Measurements from ENCODE around the gene CCT6A.
"Not testable (repeated sequence)": the region's sequence is repeated elsewhere in the genome, so short reads cannot be mapped to it uniquely, and the experiment has no call there.

Gene CCT6A, protein sequence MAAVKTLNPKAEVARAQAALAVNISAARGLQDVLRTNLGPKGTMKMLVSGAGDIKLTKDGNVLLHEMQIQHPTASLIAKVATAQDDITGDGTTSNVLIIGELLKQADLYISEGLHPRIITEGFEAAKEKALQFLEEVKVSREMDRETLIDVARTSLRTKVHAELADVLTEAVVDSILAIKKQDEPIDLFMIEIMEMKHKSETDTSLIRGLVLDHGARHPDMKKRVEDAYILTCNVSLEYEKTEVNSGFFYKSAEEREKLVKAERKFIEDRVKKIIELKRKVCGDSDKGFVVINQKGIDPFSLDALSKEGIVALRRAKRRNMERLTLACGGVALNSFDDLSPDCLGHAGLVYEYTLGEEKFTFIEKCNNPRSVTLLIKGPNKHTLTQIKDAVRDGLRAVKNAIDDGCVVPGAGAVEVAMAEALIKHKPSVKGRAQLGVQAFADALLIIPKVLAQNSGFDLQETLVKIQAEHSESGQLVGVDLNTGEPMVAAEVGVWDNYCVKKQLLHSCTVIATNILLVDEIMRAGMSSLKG

DNA sequence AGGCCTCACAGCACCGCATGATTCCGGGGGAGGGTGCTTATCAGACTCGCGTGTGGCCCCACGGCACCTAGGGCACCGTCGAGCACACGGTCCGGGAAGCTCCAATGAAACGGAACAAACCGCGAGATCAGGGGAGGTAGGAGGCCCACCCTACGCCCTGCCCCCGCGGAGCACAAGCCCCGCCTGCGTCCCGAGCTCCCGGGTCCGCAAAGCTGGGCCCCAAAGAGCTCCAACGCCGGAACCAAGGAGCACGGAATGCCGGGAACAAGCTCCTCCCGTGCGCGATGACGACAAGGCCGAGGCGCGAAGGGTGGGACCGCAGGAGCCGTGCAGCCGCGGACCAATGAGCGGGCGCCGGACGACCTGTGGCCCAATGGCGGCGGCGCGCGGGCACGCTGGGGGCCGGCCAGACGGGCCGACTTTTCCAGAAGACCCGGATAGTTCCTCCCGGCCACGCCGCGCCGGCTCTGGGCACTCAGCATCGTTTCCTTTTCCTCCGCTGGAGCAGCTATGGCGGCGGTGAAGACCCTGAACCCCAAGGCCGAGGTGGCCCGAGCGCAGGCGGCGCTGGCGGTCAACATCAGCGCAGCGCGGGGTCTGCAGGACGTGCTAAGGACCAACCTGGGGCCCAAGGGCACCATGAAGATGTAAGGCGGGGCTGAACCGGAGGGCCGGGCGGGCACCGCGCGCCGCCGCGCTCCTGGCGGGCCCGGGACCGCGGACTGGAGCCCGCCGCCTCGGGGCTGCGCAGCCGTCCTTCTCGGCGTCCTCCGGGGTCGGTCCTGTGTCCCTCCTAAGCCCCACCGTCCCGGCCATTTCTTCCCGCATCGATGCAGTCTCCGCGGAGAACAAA is at the start of gene CCT6A, which contains the start of gene PSPH:
TSS of gene CCT6A (plus strand) at position 427 of the 853 bp plus-strand sequence. CDS start at position 511, 84 bp downstream.
TSS of gene PSPH (minus strand) at position 106 of the 853 bp plus-strand sequence. CDS start 30,232 bp downstream, outside the sequence.
- peak; percentile 88 to 92 (median 91) for DNase-seq (ENCODE audit: low read depth in 3 of 3)

DNA sequence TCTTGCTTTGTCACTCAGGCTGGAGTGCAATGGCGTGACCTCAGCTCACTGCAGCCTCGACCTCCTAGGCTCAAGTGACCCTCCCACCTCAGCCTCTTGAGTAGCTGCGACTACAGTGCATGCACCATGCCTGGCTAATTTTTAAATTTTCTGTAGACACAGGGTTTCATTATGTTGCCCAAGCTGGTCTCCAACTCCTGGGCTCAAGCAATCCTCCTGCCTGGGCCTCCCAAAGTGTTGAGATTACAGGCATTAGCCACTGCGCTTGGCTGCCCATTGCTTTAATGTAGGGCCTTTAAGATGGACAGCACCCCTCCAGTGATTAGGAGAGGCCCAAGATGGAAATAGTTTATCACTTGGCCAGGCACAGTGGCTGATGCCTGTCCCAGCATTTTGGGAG is 47.8 kb upstream of the CCT6A start:
- no peak for DNase-seq (ENCODE audit: low read depth in 3 of 3)

DNA sequence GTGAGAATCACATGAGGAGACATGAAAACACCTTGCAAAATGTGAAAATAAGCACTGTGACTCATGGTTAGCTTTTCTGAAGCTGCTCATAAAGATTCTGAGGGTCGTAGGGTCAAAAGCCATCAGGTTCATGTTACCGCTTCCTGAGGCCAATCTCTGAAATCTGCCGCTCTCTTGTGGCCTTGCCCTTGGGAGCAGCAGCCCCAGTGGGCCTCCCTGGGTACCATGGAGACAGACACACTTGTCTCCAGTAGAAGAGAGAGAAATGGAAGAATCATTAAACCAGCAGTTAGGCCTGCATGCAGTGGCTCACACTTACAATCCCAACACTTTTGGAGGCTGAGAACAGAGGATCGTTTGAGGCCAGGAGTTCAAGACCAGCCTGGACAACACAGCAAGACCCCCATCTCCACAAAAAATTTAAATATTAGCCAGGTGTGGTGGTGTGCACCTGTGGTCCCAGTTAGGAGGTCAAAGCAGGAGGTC is 44.4 kb upstream of the CCT6A start:
- DNase-seq (ENCODE audit: low read depth in 3 of 3) = no peak

DNA sequence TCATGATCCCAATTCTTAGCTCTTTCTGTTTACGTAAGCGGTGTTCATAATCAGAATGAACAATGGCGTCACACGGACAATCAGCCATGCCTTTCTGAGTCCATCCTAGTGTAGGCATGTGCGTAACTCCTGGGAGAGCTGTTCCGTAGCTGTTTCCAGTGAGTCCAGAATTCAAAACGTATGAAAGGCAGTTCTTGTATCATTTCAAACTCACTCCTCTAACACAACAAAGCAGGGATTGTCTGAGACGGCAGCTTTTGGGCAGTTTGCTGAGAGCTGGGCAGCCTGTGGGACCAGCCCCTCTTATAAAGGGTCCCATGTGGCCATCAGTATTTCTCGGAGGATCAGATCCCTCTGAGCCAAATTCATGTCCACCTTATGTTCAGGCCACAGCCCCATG is 43.7 kb upstream of the CCT6A start:
- no peak for DNase-seq (ENCODE audit: low read depth in 3 of 3)

DNA sequence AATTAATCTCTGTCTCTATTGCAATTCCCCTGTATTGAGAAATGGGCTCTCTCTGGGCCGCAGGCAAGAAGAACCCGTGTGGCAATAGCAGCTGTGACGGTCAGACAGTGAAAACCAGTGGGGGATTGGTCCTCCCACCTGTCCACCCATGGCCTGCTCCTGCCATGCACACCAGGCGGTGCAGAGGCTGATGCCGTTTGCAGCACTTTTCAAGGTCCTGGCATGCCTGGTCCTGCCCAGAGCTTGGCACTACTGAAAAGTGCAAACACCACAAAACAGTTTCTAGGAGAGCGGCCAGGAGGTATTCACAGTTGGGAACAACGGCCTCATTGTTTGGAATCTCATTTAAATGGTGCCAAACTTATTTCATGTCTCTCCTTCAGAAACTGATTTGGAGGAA is 41.9 kb upstream of the CCT6A start:
- no peak for DNase-seq (ENCODE audit: low read depth in 3 of 3)

DNA sequence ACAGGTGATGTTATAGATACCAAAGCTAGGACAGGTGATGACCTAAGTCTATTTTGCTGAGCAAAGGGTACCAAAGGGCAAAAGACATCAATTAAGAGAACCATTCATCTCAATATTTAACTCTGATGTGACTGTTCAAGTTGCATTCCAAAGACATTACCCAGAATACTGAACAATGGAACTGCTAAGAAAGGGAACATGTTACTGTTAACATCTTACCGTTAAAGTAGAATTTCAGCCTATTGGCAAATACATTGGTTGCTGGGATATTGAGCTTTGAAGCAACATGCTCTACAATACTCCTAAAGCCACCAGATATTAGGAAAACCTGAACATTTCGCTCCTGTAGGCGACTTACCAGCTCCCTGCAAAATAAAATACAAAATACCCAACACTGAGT is 34.5 kb upstream of the CCT6A start:
- not testable (repeated sequence) for DNase-seq (ENCODE audit: low read depth in 3 of 3)

DNA sequence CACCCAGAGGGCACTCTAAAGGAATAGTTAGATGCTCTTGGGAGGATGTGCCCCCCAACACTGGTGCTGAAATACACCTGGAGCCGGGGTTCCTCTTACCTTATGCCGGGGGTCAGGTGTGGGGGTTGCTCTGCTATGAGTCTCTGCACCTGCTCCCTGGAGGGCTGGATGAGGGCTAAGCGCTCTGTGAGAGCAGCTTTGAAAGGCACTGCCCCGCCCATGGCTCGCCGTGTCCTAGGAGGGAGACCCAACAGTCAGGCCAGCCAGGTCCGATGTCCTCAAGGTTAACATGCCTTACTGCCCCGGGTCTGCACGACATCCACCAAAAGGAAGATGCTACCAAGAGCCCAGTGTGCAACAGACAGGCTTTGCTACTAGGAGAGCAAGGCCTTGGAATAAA is 32.1 kb upstream of the CCT6A start:
- DNase-seq (ENCODE audit: low read depth in 3 of 3) = no peak

DNA sequence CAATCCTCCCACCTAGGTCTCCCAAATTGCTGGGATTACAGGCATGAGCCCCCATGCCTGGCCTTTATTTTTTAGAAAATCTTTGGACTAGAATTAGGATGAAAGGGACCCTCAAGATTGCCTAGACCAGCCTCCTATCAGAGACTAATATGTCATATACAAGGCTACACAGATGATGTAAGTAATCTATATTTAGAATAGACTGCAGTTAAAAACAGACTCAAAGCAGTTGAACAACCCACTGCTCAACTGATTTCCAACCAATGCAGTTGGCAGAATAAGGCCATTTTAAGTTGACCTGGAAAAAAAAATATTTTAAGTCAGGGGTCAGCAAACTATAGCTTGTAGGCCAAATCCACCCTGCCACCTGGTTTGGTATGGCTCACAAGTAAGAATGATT is 28.1 kb upstream of the CCT6A start:
- DNase-seq (ENCODE audit: low read depth in 3 of 3) = no peak

DNA sequence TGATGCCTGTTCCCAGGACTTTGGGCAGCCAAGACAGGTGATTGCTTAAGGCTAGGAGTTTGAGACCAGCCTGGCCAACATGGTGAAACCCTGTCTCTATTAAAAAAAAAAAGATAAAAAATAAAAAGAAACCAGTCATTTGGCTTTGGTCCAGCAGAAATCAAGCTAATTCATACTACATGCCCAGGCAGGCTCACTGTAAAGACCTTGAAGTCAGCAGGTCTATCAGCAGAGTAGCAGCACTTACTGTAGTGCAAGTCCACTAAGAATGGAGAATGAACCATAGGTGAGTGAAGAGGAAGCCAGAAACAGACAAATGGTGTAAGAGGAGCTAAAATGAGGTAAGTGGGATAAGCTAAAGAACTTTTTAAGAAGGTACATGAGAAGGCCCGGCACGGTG is 25.0 kb upstream of the CCT6A start:
- DNase-seq (ENCODE audit: low read depth in 3 of 3) = no peak

DNA sequence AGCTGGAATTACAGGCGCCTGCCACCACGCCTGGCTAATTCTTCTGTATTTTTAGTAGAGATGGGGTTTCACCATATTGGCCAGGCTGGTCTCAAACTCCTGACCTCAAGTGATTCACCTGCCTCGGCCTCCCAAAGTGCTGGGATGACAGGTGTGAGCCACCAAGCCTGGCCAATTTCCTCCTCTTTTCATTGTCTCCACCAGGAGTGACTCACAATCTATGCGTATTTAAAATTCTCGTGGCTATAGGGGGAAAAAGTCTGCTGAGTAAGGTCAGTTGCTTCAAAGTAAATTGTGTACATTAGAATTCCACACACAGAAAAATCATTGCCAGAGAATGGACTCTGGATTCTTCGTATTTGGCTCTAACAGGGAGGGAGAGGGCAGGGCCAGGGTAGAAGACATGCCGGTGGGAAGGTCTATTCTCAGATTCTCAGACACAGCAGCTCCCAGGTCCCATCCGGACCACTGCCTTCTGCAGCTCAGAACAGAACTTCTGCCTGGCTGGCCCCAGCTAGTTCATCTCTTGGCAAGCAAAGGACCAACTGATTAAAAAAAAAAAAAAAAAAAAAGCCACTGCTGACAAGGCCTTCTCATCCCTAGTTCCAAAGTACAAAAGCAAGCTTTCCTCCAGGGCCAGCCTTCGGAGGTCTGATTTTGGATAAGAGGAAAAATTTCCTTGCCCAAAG is 22.5 kb upstream of the CCT6A start:
- DNase-seq (ENCODE audit: low read depth in 3 of 3) = no peak

DNA sequence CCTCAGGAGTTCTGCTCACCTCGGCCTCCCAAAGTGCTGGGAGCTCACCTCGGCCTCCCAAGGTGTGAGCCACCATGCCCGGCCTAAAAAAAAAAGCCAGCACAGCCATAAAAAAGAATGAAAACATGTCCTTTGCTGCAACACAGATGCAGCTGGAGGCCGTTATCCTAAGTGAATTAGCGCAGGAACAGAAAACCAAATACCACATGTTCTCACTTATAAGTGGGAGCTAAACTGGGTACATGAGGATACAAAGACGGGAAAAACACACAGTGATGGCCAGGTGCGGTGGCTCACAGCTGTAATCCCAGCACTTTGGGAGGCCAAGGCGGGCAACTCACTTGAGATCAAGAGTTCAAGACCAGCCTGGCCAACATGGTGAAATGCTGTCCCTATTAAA is 21.2 kb upstream of the CCT6A start:
- DNase-seq (ENCODE audit: low read depth in 3 of 3) = no peak

DNA sequence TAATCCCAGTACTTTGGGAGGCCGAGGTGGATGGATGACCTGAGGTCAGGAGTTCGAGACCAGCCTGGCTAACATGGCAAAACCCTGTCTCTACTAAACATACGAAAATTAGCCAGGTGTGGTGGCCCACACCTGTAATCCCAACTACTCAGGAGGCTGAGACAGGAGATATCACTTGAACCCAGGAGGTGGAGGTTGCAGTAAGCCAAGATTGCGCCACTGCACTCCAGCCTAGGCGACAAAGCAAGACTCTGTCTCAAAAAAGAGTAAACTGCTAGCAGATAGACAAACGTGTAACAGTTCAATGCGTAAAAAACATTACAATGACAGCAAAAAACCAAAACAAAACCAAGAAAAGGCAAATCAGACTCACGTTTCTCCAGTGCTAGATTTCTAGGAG is 20.0 kb upstream of the CCT6A start:
- not testable (repeated sequence) for DNase-seq (ENCODE audit: low read depth in 3 of 3)

DNA sequence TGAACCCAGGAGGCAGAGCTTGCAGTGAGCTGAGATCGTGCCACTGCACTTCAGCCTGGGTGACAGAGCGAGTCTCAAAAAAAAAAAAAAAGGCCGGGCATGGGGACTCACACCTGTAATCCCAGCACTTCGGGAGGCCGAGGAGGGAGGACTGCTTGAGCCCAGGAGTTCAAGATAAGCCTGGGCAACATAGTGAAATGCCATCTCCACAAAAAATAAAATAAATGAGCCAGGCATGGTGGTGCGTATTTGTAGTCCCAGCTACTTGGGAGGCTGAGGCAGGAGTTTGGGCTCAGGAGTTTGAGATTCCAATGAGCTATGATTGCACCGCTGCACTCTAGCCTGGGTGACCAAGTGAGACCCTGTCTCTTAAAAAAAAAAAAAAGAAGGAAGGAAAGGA is 19.0 kb upstream of the CCT6A start:
- not testable (repeated sequence) for DNase-seq (ENCODE audit: low read depth in 3 of 3)

DNA sequence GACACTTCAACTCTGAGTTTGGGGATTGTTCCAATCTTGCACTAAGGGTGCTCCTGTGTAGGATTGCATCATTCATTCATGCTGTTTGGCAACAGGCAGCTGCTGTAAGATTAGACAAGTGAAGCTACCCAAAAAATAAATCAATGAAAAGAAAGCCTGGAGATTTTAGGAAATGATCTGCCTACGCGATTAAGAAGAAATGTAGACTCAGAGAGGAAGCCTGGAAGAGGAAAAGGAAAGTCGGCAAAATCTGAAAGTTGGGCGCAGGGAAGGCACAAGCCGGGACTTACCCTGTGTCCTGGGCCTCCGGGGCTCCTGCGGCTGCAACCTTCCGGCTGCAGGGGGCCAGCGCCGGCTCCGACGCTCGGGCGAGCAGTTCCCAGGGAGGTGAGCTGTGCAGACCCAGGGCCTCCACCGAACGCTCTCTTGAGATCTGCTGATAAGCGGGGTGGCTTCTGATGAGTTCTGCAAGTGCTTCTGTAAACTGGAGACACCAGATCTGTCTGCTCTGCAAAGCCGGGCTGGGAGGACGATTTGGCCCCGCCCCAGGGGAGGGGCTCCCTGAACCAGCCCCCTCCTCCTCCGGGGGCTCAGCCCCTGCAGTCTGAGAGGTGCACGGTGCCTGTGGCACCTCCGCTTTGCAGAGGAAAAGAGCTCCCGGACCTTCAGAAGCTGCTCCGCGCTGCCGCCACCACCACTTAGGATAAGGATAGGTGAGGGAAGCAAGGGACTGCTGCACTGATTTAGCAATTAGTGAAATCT is 17.7 kb upstream of the CCT6A start:
- peak; percentile 24 to 49 (median 38) for DNase-seq (ENCODE audit: low read depth in 3 of 3)

DNA sequence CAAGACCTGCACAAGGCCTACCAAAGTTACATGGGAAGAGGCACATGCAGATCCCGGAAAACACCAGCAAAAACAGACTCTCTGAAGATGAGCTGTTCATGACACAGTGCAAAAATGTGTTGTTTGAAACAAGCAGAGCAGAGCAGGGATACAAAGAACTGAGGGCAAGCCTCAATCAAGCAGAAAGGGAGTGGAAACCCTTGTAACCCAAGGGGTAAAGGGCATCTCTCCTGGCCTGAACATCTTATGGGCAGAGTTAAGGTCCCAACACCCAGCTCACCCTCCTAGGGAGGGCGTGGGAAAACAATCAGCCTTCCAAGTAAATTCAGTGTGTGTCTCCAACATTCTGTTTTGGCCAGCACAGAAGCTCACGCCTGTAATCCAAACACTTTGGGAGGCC is 10.8 kb upstream of the CCT6A start:
- no peak for DNase-seq (ENCODE audit: low read depth in 3 of 3)

DNA sequence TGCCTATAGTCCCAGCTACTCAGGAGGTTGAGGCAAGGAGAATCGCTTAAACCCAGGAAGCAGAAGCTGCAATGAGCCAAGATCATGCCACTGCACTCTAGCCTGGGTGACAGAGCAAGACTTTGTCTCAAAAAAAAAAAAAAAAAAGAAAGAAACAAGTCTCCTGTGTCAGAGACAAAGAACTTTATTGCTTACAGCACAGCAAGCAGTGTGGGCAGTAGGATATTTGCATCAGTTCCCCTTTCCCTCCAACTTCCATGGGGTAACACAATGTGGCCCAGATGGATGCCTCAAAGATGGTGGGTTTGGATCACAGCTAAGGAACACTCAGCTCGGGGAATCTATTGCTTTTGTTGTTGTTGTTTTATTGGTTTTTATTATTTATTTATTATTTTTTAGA is 5.8 kb upstream of the CCT6A start:
- not testable (repeated sequence) for DNase-seq (ENCODE audit: low read depth in 3 of 3)

DNA sequence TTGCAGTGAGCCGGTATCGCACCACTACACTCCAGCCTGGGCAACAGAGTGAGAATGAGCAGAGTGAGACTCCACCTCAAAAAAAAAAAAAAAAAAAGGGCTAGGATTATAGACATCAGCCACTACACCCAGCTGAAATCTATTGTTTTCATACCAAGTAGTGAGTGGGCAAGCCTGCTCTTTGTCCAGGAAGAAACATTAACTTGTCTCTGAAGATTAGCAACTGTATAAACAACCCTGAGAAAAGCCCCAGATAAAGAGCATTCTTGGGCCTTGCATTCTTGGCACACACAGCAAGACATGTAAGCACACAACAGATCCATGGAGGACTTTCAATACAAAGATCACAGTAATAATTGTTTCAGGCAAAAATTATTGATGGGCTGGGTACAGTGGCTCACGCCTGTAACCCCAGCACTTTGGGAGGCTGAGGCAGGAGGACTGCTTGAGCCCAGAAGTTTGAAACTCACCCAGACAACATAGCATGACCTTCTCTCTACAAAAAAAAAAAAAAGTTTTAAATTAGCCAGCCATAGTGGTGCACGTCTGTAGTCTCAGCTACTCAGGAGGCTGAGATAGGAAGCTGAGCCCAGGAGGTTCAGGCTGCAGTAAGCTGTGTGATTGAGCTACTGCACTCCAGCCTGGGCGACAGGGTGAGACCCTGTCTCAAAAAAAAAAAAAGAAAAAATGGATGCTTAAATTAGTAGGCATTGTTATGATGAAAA is 4.7 kb upstream of the CCT6A start:
- DNase-seq (ENCODE audit: low read depth in 3 of 3) = no peak

DNA sequence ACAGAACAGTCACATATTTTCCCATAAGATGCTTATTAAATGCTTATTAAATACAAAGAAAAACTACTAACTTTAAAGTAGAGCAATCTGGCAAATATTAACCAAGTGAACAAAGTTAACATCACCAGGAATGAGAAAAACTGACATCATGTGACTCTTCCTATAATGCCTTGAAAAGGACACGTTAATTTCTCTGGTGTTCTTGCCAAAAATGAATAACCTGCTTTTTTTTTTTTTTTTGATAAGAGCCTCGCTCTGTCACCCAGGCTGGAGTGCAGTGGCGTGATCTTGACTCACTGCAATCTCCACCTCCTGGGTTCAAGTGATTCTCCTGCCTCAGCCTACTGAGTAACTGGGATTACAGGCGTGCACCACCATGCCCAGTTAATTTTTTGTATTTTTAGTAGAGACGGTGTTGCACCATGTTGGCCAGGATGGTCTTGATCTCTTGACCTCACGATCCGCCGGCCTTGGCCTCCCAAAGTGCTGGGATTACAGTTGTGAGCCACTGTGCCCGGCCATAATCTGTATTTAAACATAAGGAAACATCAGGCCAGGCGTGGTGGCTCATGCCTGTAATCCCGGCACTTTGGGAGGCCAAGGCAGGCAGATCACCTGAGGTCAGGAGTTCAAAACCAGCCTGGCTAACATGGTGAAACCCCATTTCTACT is 4.0 kb upstream of the CCT6A start:
- not testable (repeated sequence) for DNase-seq (ENCODE audit: low read depth in 3 of 3)

DNA sequence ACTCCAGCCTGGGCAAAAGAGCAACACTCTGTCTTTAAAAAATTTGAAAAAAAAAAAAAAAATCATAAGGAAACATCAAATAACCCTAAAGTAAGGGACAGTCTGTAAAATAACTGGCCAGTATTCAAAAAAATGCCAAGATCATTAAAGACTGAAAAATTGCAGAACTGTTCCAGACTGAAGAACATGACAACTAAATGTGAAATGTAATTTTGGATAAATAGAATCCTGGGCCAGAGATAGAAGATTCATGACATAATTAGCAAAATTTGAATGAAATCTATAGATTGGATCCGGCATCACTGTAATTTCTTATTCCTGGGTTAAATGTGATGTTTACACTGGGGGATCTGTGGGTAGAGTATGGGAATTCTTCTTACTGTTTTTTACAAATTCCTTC is 3.3 kb upstream of the CCT6A start:
- DNase-seq (ENCODE audit: low read depth in 3 of 3) = no peak

DNA sequence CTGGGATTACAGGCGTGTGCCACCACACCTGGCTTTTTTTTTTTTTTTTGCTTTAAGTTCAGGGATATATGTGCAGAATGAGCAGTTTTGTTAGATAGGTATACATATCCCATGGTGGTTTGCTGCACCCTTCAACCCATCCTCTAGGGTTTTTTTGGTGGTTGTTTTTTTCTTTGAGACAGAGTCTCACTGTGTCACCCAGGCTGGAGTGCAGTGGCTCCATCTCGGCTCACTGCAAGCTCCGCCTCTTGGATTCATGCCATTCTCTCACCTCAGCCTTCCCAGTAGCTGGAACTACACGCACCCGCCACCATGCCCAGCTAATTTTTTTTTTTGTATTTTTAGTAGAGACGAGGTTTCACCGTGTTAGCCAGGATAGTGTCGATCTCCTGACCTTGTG is 2.8 kb upstream of the CCT6A start:
- DNase-seq (ENCODE audit: low read depth in 3 of 3) = not testable (repeated sequence)

All from stimulated activated CD4-positive, alpha-beta T cell treated with anti-CD3 and anti-CD28 coated beads, TNF-alpha, amount 100 ng/mL, for 48 hours (primary cell).